ENCODE data around the gene TMEM182.
A peak's percentile ranks its signal among the peaks of the same experiment; 100 is the strongest.

Gene TMEM182

GRCh38 chr2:102737431-102737830 is 24.4 kb upstream of the TMEM182 start:
- Histone ChIP-seq H3K36me3 (ENCODE audit: control insufficient read depth, insufficient read depth, low read length) (no peaks in the 10 kb centered on the region), H3K4me3 (ENCODE audit: low read depth, low read length) (peak overlapping the region; percentile 88), H3K4me1 (ENCODE audit: control insufficient read depth, insufficient read depth, low read length) (peaks cover 10% of the 10 kb centered on the region), H3K27me3 (ENCODE audit: control insufficient read depth, insufficient read depth, low read length) (no peaks in the 10 kb centered on the region), H3K9ac (ENCODE audit: low read depth, low read length) (no peak overlapping the region), H3K9me3 (ENCODE audit: control insufficient read depth, insufficient read depth, low read length) (no peaks in the 10 kb centered on the region), H3K27ac (ENCODE audit: low read depth, low read length) (no peak overlapping the region)

GRCh38 chr2:102743259-102743658 is 18.6 kb upstream of the TMEM182 start:
- Histone ChIP-seq H3K27me3 (ENCODE audit: control insufficient read depth, insufficient read depth, low read length) (no peaks in the 10 kb centered on the region), H3K9ac (ENCODE audit: low read depth, low read length) (no peak overlapping the region), H3K9me3 (ENCODE audit: control insufficient read depth, insufficient read depth, low read length) (no peaks in the 10 kb centered on the region), H3K4me3 (ENCODE audit: low read depth, low read length) (no peak overlapping the region), H3K4me1 (ENCODE audit: control insufficient read depth, insufficient read depth, low read length) (no peaks in the 10 kb centered on the region), H3K36me3 (ENCODE audit: control insufficient read depth, insufficient read depth, low read length) (no peaks in the 10 kb centered on the region), H3K27ac (ENCODE audit: low read depth, low read length) (no peak overlapping the region)

- H3K27ac ChIP-seq (ENCODE audit: low read depth, low read length) = no peak overlapping the region
- H3K4me3 ChIP-seq (ENCODE audit: low read depth, low read length) = no peak overlapping the region
- no peaks in the 10 kb centered on the region for H3K36me3 ChIP-seq (ENCODE audit: control insufficient read depth, insufficient read depth, low read length)
- H3K27me3 ChIP-seq (ENCODE audit: control insufficient read depth, insufficient read depth, low read length) = no peaks in the 10 kb centered on the region
- no peaks in the 10 kb centered on the region for H3K4me1 ChIP-seq (ENCODE audit: control insufficient read depth, insufficient read depth, low read length)
- H3K9ac ChIP-seq (ENCODE audit: low read depth, low read length) = no peak overlapping the region
- no peaks in the 10 kb centered on the region for H3K9me3 ChIP-seq (ENCODE audit: control insufficient read depth, insufficient read depth, low read length)
Observed at GRCh38 chr2:102748107-102748506, 13.7 kb upstream of the TMEM182 start.

- Histone ChIP-seq H3K9me3 (ENCODE audit: control insufficient read depth, insufficient read depth, low read length) (no peaks in the 10 kb centered on the region), H3K4me1 (ENCODE audit: control insufficient read depth, insufficient read depth, low read length) (peaks cover under 1% of the 10 kb centered on the region; the same call in 1 of the 2 replicates), H3K36me3 (ENCODE audit: control insufficient read depth, insufficient read depth, low read length) (no peaks in the 10 kb centered on the region), H3K9ac (ENCODE audit: low read depth, low read length) (no peak overlapping the region), H3K27ac (ENCODE audit: low read depth, low read length) (no peak overlapping the region), H3K4me3 (ENCODE audit: low read depth, low read length) (no peak overlapping the region), H3K27me3 (ENCODE audit: control insufficient read depth, insufficient read depth, low read length) (no peaks in the 10 kb centered on the region)
Observed at GRCh38 chr2:102749938-102750337, 11.9 kb upstream of the TMEM182 start.

GRCh38 chr2:102753563-102754159 is 8.2 kb upstream of the TMEM182 start:
- Histone ChIP-seq H3K9ac (ENCODE audit: low read depth, low read length) (no peak overlapping the region), H3K36me3 (ENCODE audit: control insufficient read depth, insufficient read depth, low read length) (no peaks in the 10 kb centered on the region), H3K4me1 (ENCODE audit: control insufficient read depth, insufficient read depth, low read length) (peaks cover 8% of the 10 kb centered on the region; the same call in 1 of the 2 replicates), H3K27me3 (ENCODE audit: control insufficient read depth, insufficient read depth, low read length) (no peaks in the 10 kb centered on the region), H3K4me3 (ENCODE audit: low read depth, low read length) (no peak overlapping the region), H3K9me3 (ENCODE audit: control insufficient read depth, insufficient read depth, low read length) (no peaks in the 10 kb centered on the region), H3K27ac (ENCODE audit: low read depth, low read length) (no peak overlapping the region)

- no peak overlapping the region for H3K4me3 ChIP-seq (ENCODE audit: low read depth, low read length)
- H3K27ac ChIP-seq (ENCODE audit: low read depth, low read length) = no peak overlapping the region
Observed at GRCh38 chr2:102754456-102755145, 7.2 kb upstream of the TMEM182 start.

GRCh38 chr2:102755284-102755683 is 6.5 kb upstream of the TMEM182 start:
- H3K4me1 ChIP-seq (ENCODE audit: control insufficient read depth, insufficient read depth, low read length) = peaks cover 8% of the 10 kb centered on the region; the same call in 1 of the 2 replicates
- H3K27me3 ChIP-seq (ENCODE audit: control insufficient read depth, insufficient read depth, low read length) = no peaks in the 10 kb centered on the region
- H3K36me3 ChIP-seq (ENCODE audit: control insufficient read depth, insufficient read depth, low read length) = no peaks in the 10 kb centered on the region
- no peak overlapping the region for H3K27ac ChIP-seq (ENCODE audit: low read depth, low read length)
- H3K4me3 ChIP-seq (ENCODE audit: low read depth, low read length) = no peak overlapping the region
- H3K9ac ChIP-seq (ENCODE audit: low read depth, low read length) = no peak overlapping the region
- H3K9me3 ChIP-seq (ENCODE audit: control insufficient read depth, insufficient read depth, low read length) = no peaks in the 10 kb centered on the region

More at GRCh38 chr2:102754456-102755145, 7.2 kb upstream of the TMEM182 start:
- no peaks in the 10 kb centered on the region for H3K36me3 ChIP-seq (ENCODE audit: control insufficient read depth, insufficient read depth, low read length)
- no peak overlapping the region for H3K9ac ChIP-seq (ENCODE audit: low read depth, low read length)
- no peaks in the 10 kb centered on the region for H3K27me3 ChIP-seq (ENCODE audit: control insufficient read depth, insufficient read depth, low read length)
- no peaks in the 10 kb centered on the region for H3K9me3 ChIP-seq (ENCODE audit: control insufficient read depth, insufficient read depth, low read length)
- H3K4me1 ChIP-seq (ENCODE audit: control insufficient read depth, insufficient read depth, low read length) = peaks cover 8% of the 10 kb centered on the region; the same call in 1 of the 2 replicates

- Histone ChIP-seq H3K4me3 (ENCODE audit: low read depth, low read length) (no peak overlapping the region), H3K4me1 (ENCODE audit: control insufficient read depth, insufficient read depth, low read length) (peaks cover 8% of the 10 kb centered on the region; the same call in 1 of the 2 replicates), H3K9me3 (ENCODE audit: control insufficient read depth, insufficient read depth, low read length) (no peaks in the 10 kb centered on the region), H3K36me3 (ENCODE audit: control insufficient read depth, insufficient read depth, low read length) (no peaks in the 10 kb centered on the region), H3K9ac (ENCODE audit: low read depth, low read length) (no peak overlapping the region), H3K27me3 (ENCODE audit: control insufficient read depth, insufficient read depth, low read length) (no peaks in the 10 kb centered on the region), H3K27ac (ENCODE audit: low read depth, low read length) (no peak overlapping the region)
Observed at GRCh38 chr2:102758439-102758838, 3.4 kb upstream of the TMEM182 start.

- no peak overlapping the region for H3K4me3 ChIP-seq (ENCODE audit: low read depth, low read length)
- H3K4me1 ChIP-seq (ENCODE audit: control insufficient read depth, insufficient read depth, low read length) = no peaks in the 10 kb centered on the region
- no peak overlapping the region for H3K9ac ChIP-seq (ENCODE audit: low read depth, low read length)
- H3K27ac ChIP-seq (ENCODE audit: low read depth, low read length) = no peak overlapping the region
- no peaks in the 10 kb centered on the region for H3K9me3 ChIP-seq (ENCODE audit: control insufficient read depth, insufficient read depth, low read length)
- H3K36me3 ChIP-seq (ENCODE audit: control insufficient read depth, insufficient read depth, low read length) = no peaks in the 10 kb centered on the region
- no peaks in the 10 kb centered on the region for H3K27me3 ChIP-seq (ENCODE audit: control insufficient read depth, insufficient read depth, low read length)
Observed at GRCh38 chr2:102764083-102764482, 2.3 kb downstream of the TMEM182 start.

- no peaks in the 10 kb centered on the region for H3K4me1 ChIP-seq (ENCODE audit: control insufficient read depth, insufficient read depth, low read length)
- H3K36me3 ChIP-seq (ENCODE audit: control insufficient read depth, insufficient read depth, low read length) = no peaks in the 10 kb centered on the region
- no peak overlapping the region for H3K4me3 ChIP-seq (ENCODE audit: low read depth, low read length)
- no peak overlapping the region for H3K27ac ChIP-seq (ENCODE audit: low read depth, low read length)
- H3K9ac ChIP-seq (ENCODE audit: low read depth, low read length) = no peak overlapping the region
- H3K27me3 ChIP-seq (ENCODE audit: control insufficient read depth, insufficient read depth, low read length) = no peaks in the 10 kb centered on the region
- no peaks in the 10 kb centered on the region for H3K9me3 ChIP-seq (ENCODE audit: control insufficient read depth, insufficient read depth, low read length)
Observed at GRCh38 chr2:102765061-102765460, 3.2 kb downstream of the TMEM182 start.

- H3K4me1 ChIP-seq (ENCODE audit: control insufficient read depth, insufficient read depth, low read length) = no peaks in the 10 kb centered on the region
- no peak overlapping the region for H3K9ac ChIP-seq (ENCODE audit: low read depth, low read length)
- no peak overlapping the region for H3K4me3 ChIP-seq (ENCODE audit: low read depth, low read length)
- H3K36me3 ChIP-seq (ENCODE audit: control insufficient read depth, insufficient read depth, low read length) = no peaks in the 10 kb centered on the region
- H3K9me3 ChIP-seq (ENCODE audit: control insufficient read depth, insufficient read depth, low read length) = no peaks in the 10 kb centered on the region
- H3K27me3 ChIP-seq (ENCODE audit: control insufficient read depth, insufficient read depth, low read length) = no peaks in the 10 kb centered on the region
- no peak overlapping the region for H3K27ac ChIP-seq (ENCODE audit: low read depth, low read length)
Observed at GRCh38 chr2:102768253-102768652, 6.4 kb downstream of the TMEM182 start.

All from HUES48 (cell line).